Activated T-helper 17 cell treated with anti-CD3 and anti-CD28 coated beads, Interleukin-2, amount 50 U/mL, for 72 hours (primary cell): ENCODE results near the gene CHRFAM7A. TPM values are rescaled to one million over a fixed set of nuclear protein-coding genes. Genes with fewer than 3 reads are reported as not detected.
"Not testable (repeated sequence)": the region's sequence is repeated elsewhere in the genome, so short reads cannot be mapped to it uniquely, and the experiment has no call there.

ENCODE experiments used
- ATAC-seq: fragments of 150-1000 bp; cut with Tn5 transposase; replicated peaks from 2 replicates; pipeline ENCODE4 v1.10.0; 2021; ENCODE audit warnings: mild to moderate bottlenecking, moderate library complexity
- H3K27ac Mint-ChIP-seq: one replicate; pipeline ENCODE4 v1.8.0; 2022; ENCODE audit warnings: mixed read lengths
- H3K27me3 Mint-ChIP-seq: one replicate; pipeline ENCODE4 v1.8.0; 2022; ENCODE audit warnings: mixed read lengths
- H3K36me3 Mint-ChIP-seq: one replicate; pipeline ENCODE4 v1.8.0; 2022; ENCODE audit warnings: low read depth, mild to moderate bottlenecking, mixed read lengths
- H3K4me1 Mint-ChIP-seq: one replicate; pipeline ENCODE4 v1.8.0; 2022; ENCODE audit warnings: mixed read lengths
- H3K4me3 Mint-ChIP-seq: one replicate; pipeline ENCODE4 v1.8.0; 2022; ENCODE audit warnings: mild to moderate bottlenecking, mixed read lengths
- H3K9me3 Mint-ChIP-seq: one replicate; pipeline ENCODE4 v1.8.0; 2022; ENCODE audit warnings: mixed read lengths
- total RNA-seq, 2 donors: library from RNA; stranded (reverse); gene quantifications; one replicate each; pipeline ENCODE4 v1.2.3, GENCODE V29; 2022

CHRFAM7A gene
- total RNA-seq = not detected

- H3K9me3 Mint-ChIP-seq, H3K4me1 Mint-ChIP-seq, H3K4me3 Mint-ChIP-seq, H3K27ac Mint-ChIP-seq, H3K36me3 Mint-ChIP-seq, H3K27me3 Mint-ChIP-seq: not testable (repeated sequence)
- peak; percentile 52 for ATAC-seq
Measured at GRCh38 chr15:30392766-30393663, at the start of gene CHRFAM7A. CHRFAM7A (minus strand) TSS chr15:30393540; CDS start chr15:30383351, 10,189 bp downstream.

GRCh38 chr15:30438348-30438747 is 45.0 kb upstream of the CHRFAM7A start:
- H3K4me1 Mint-ChIP-seq, H3K27me3 Mint-ChIP-seq, ATAC-seq, H3K9me3 Mint-ChIP-seq, H3K36me3 Mint-ChIP-seq, H3K4me3 Mint-ChIP-seq, H3K27ac Mint-ChIP-seq: not testable (repeated sequence)

- H3K4me3 Mint-ChIP-seq, H3K27ac Mint-ChIP-seq, H3K4me1 Mint-ChIP-seq, ATAC-seq, H3K27me3 Mint-ChIP-seq, H3K36me3 Mint-ChIP-seq, H3K9me3 Mint-ChIP-seq: not testable (repeated sequence)
Measured at GRCh38 chr15:30435878-30436277, 42.5 kb upstream of the CHRFAM7A start.

DNA sequence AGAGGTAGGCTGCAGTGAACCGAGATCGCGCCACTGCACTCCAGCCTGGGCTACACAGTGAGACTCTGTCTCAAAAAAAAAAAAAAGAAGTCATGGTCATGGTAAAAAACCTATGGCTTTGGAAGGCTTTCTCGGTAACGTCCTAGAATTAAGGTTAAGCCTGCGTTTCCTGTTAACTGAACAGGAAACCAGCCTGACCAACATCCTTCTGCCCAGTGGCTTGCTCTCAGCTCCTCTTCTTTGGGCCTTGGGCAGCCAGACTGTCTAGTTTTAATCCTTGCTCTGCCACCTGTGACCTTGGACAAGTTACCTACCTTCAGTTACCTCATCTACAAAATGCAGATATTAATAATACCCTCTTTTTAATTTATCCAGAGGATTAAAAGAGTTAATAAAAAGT is 27.4 kb upstream of the CHRFAM7A start:
- H3K36me3 Mint-ChIP-seq, H3K4me1 Mint-ChIP-seq, H3K27ac Mint-ChIP-seq, H3K27me3 Mint-ChIP-seq, ATAC-seq, H3K9me3 Mint-ChIP-seq, H3K4me3 Mint-ChIP-seq: not testable (repeated sequence)

DNA sequence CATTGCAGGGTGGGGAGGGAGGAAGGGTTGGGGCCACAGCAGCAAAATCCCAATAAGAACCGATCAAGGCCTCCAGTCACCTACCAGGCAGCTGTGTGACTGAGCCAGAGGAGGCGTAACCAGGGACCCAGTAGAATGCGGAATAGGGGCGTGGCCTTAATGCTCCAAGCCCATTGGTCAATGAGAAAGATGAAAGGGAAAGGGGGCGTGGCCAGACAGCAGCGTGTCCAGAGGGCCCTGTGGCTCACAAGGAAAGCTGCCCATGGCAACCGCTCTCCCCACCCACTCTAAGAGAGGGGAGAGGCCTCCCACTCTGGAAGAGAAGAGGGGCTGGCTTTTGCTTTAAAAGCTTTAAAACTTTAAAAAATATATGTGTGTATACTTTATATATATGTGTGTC is 20.8 kb upstream of the CHRFAM7A start, which contains the start of gene GOLGA8R:
TSS of gene GOLGA8R (minus strand) at position 101 of the 400 bp plus-strand sequence. CDS start at position 3, 98 bp downstream.
- ATAC-seq, H3K4me1 Mint-ChIP-seq, H3K27me3 Mint-ChIP-seq, H3K4me3 Mint-ChIP-seq, H3K27ac Mint-ChIP-seq, H3K9me3 Mint-ChIP-seq, H3K36me3 Mint-ChIP-seq: not testable (repeated sequence)

GRCh38 chr15:30407636-30408035 is 14.3 kb upstream of the CHRFAM7A start:
- not testable (repeated sequence) for H3K27me3 Mint-ChIP-seq, H3K4me3 Mint-ChIP-seq, H3K4me1 Mint-ChIP-seq, H3K36me3 Mint-ChIP-seq, H3K9me3 Mint-ChIP-seq, H3K27ac Mint-ChIP-seq, ATAC-seq

DNA sequence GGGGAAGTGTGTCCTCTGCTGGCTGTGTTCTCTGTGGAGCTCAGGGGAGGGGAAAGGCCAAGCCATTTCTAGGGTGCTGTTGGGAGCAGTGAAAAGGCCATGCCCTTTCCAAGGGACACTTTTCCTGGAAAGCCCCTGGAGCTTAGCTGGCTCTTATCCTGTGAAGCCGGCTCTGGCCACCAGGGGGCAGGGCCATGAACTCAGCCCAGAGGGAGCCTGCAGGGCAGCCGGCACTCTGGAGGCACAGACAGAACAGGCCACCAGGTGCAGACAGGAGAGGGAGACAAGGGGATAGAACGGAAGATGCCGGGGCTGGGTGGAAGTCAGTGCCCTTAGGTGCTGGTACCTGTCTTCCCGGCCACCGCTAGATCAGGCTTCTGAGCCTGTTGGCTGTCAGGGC is 5.6 kb upstream of the CHRFAM7A start:
- H3K27ac Mint-ChIP-seq, H3K36me3 Mint-ChIP-seq, H3K4me3 Mint-ChIP-seq, H3K9me3 Mint-ChIP-seq, H3K4me1 Mint-ChIP-seq, H3K27me3 Mint-ChIP-seq: not testable (repeated sequence)
- peak; percentile 52 for ATAC-seq

DNA sequence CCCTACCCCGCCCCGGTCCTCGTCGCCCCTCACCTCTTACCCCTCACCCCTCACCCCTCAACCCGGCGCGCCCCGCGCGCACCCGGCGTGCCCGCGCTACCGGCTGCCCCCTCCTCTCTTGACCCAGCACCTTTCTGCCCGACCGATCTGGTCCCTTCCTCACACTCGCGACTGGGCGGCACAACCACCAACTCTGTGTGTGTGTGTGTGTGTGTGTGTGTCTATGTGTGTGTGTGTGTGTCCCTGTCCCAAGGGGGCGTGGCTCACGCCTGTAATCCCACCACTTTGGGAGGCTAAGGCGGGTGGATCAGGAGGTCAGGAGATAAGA is 288 bp upstream of the CHRFAM7A start:
- peak; percentile 23 for ATAC-seq
- not testable (repeated sequence) for H3K4me3 Mint-ChIP-seq, H3K36me3 Mint-ChIP-seq, H3K27me3 Mint-ChIP-seq, H3K27ac Mint-ChIP-seq, H3K4me1 Mint-ChIP-seq, H3K9me3 Mint-ChIP-seq

DNA sequence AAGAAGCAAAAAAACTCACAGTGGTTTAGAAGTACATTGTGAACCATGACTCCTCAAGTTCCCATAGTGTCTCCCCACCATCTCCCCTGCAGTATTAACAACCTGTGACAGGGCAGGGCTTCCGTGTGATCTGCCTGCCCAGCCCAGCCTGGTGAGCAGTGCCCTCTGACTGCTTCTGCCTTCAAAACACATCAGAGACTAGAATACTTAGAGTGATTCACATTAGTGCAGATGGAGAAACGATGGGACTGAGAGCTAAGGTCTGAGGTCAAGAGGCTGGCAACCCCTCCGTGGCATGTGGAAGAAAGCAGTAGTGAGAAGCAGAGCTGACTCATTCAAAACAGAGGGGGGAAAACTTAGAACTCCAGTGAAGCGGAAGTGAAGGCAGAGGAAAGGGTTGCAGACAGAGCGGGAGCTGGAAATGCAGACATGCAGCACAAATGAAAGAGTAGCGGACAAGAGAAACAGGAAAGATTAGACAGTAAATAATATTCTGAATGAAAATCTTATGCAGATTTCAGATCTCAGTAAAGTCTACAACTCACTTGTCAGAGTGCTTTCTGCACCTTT is 6.9 kb downstream of the CHRFAM7A start:
- H3K4me1 Mint-ChIP-seq, H3K36me3 Mint-ChIP-seq, H3K27ac Mint-ChIP-seq, H3K27me3 Mint-ChIP-seq, H3K9me3 Mint-ChIP-seq, H3K4me3 Mint-ChIP-seq: not testable (repeated sequence)
- peak; percentile 54 for ATAC-seq

DNA sequence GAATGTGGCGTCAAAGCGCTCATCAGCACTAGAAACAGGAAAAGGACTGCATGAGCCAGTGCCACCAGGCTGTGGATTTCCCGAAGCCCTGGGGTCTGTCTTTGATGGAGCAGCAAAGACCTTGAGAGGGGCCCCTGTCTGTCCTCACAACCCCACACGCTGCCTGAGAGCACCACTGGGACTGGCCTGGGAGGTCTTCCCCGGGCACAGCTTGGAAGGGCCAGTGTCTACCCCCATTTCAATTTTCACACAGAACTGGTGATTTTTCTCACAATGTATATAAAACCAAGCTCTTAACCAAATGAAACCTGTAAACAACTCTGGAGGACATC is 16.3 kb downstream of the CHRFAM7A start:
- H3K36me3 Mint-ChIP-seq, H3K27ac Mint-ChIP-seq, H3K27me3 Mint-ChIP-seq, H3K9me3 Mint-ChIP-seq, ATAC-seq, H3K4me1 Mint-ChIP-seq, H3K4me3 Mint-ChIP-seq: not testable (repeated sequence)

- not testable (repeated sequence) for H3K4me1 Mint-ChIP-seq, H3K27me3 Mint-ChIP-seq, H3K36me3 Mint-ChIP-seq, H3K9me3 Mint-ChIP-seq, H3K4me3 Mint-ChIP-seq, ATAC-seq, H3K27ac Mint-ChIP-seq
Measured at GRCh38 chr15:30376375-30377081, 16.8 kb downstream of the CHRFAM7A start.

DNA sequence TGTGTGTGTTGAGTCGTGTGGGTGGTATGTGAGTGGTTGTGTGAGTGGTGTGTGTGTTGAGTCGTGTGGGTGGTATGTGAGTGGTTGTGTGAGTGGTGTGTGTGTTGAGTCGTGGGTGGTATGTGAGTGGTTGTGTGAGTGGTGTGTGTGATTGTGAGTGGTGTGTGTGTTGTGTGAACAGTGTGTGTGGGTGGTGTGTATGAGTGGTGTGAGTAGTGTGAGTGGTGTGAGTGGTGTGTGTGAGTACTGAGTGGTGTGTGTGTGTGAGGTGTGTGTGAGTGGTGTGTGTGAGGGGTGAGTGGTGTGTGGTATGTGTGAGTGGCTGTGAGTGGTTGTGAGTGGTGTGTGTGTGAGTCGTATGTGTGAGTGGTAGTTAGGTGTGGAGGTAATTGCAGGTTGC is 17.5 kb downstream of the CHRFAM7A start:
- H3K4me1 Mint-ChIP-seq, H3K4me3 Mint-ChIP-seq, H3K36me3 Mint-ChIP-seq, H3K27ac Mint-ChIP-seq, H3K27me3 Mint-ChIP-seq, H3K9me3 Mint-ChIP-seq: not testable (repeated sequence)
- ATAC-seq = peak; percentile 37

DNA sequence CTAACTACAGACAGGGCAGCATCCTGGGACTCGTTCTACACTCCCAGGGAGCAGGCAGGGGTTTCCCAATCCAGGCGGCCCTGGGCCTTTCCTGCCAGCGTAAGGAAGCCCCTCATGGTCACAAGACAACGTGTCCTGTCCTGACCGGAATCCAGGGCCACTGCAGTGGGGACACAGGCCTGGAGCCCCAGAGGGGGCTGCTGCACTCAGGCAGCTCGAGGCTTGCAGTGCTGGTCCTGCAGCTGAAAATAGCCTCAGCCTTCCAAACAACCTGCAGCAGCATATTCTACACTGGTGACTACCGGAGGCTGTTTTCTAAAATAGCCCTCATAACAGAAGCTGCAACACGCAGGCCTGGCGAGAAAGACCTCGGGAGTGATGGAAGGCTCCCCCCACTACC is 18.5 kb downstream of the CHRFAM7A start:
- not testable (repeated sequence) for H3K4me1 Mint-ChIP-seq, H3K9me3 Mint-ChIP-seq, H3K4me3 Mint-ChIP-seq, H3K27ac Mint-ChIP-seq, ATAC-seq, H3K36me3 Mint-ChIP-seq, H3K27me3 Mint-ChIP-seq

- H3K9me3 Mint-ChIP-seq, ATAC-seq: not testable (repeated sequence)
Measured at GRCh38 chr15:30368271-30368670, 25.1 kb downstream of the CHRFAM7A start.

GRCh38 chr15:30367246-30367645 is 26.1 kb downstream of the CHRFAM7A start:
- H3K9me3 Mint-ChIP-seq, ATAC-seq, H3K36me3 Mint-ChIP-seq, H3K27me3 Mint-ChIP-seq, H3K4me3 Mint-ChIP-seq, H3K27ac Mint-ChIP-seq, H3K4me1 Mint-ChIP-seq: not testable (repeated sequence)

More at GRCh38 chr15:30368271-30368670, 25.1 kb downstream of the CHRFAM7A start:
- not testable (repeated sequence) for H3K27me3 Mint-ChIP-seq, H3K27ac Mint-ChIP-seq, H3K4me1 Mint-ChIP-seq, H3K36me3 Mint-ChIP-seq, H3K4me3 Mint-ChIP-seq
